Loucy (cell line): ENCODE measurements around the gene KLK15.

Source experiments
- H2AFZ ChIP-seq: fragments of 200-600 bp; sonication (generic); 2 replicates; pipeline ENCODE4 v1.6.0; 2016; ENCODE audit warnings: antibody characterized with exemption, mild to moderate bottlenecking, low read length, moderate library complexity
- H3F3A ChIP-seq: fragments of 200-600 bp; 2 replicates; pipeline ENCODE4 v1.6.0; 2016; ENCODE audit warnings: antibody characterized with exemption, low read depth, mild to moderate bottlenecking
- H3K27me3 ChIP-seq: fragments of 200-600 bp; sonication (generic); 2 replicates; pipeline ENCODE4 v1.6.1; 2014; ENCODE audit warnings: low read length, mild to moderate bottlenecking; ENCODE audit not compliant: insufficient read depth, poor library complexity, severe bottlenecking
- H3K36me3 ChIP-seq: fragments of 200-600 bp; sonication (generic); 2 replicates; pipeline ENCODE4 v1.6.1; 2016; ENCODE audit warnings: low read length; ENCODE audit not compliant: insufficient read depth
- H3K4me1 ChIP-seq: fragments of 200-600 bp; sonication (generic); 2 replicates; pipeline ENCODE4 v1.5.1; 2014; ENCODE audit warnings: low read length, mild to moderate bottlenecking; ENCODE audit not compliant: insufficient read depth, poor library complexity, severe bottlenecking
- H3K4me2 ChIP-seq: fragments of 200-600 bp; sonication (generic); 2 replicates; pipeline ENCODE4 v1.6.0; 2014; ENCODE audit warnings: antibody characterized with exemption, low read length, low read depth, mild to moderate bottlenecking; ENCODE audit not compliant: poor library complexity, severe bottlenecking
- H3K4me3 ChIP-seq: fragments of 200-600 bp; sonication (generic); 2 replicates; pipeline ENCODE4 v1.5.1; 2014; ENCODE audit warnings: low read length, mild to moderate bottlenecking, mixed read lengths; ENCODE audit not compliant: poor library complexity, severe bottlenecking
- H3K79me2 ChIP-seq: fragments of 200-600 bp; sonication (generic); 2 replicates; pipeline ENCODE4 v1.6.1; 2014; ENCODE audit warnings: low read length; ENCODE audit not compliant: insufficient read depth
- H3K9ac ChIP-seq: fragments of 200-600 bp; sonication (generic); 2 replicates; pipeline ENCODE4 v1.6.0; 2014; ENCODE audit warnings: mild to moderate bottlenecking, low read depth, low read length, moderate library complexity; ENCODE audit not compliant: poor library complexity, severe bottlenecking
- H3K9me2 ChIP-seq: fragments of 200-600 bp; sonication (generic); replicated peaks from 2 replicates; pipeline ENCODE4 v1.6.1; 2016; ENCODE audit warnings: low read depth, low read length, mixed read lengths
- H3K9me3 ChIP-seq: fragments of 200-600 bp; sonication (generic); 2 replicates; pipeline ENCODE4 v1.6.1; 2014; ENCODE audit warnings: mild to moderate bottlenecking, antibody characterized with exemption, low read length, low read depth; ENCODE audit not compliant: insufficient read depth
- H4K20me1 ChIP-seq: fragments of 200-600 bp; sonication (generic); 2 replicates; pipeline ENCODE4 v1.6.0; 2014; ENCODE audit warnings: antibody characterized with exemption, low read length, mild to moderate bottlenecking; ENCODE audit not compliant: insufficient read depth, poor library complexity, severe bottlenecking
- CTCF ChIP-seq: fragments of 200-600 bp; sonication (generic); conservative IDR thresholded peaks from 2 replicates; pipeline ENCODE4 v1.5.1; 2014; ENCODE audit warnings: mild to moderate bottlenecking, antibody characterized with exemption, low read length
- EZH2phosphoT487 ChIP-seq: fragments of 200-600 bp; IDR thresholded peaks from 2 replicates; pipeline ENCODE4 v1.6.1; 2018; ENCODE audit warnings: antibody characterized with exemption, mild to moderate bottlenecking, moderate library complexity, borderline replicate concordance

The KLK15 gene

GRCh38 chr19:50822661-50823208 is 10.6 kb downstream of the KLK15 start:
- Histone ChIP-seq H3K9ac (no peak overlapping the region), H4K20me1 (no peaks in the 10 kb centered on the region), H3K36me3 (no peaks in the 10 kb centered on the region), H2AFZ (no peak overlapping the region), H3K4me3 (no peak overlapping the region), H3K4me2 (no peak overlapping the region), H3K4me1 (no peaks in the 10 kb centered on the region), H3K79me2 (no peaks in the 10 kb centered on the region), H3K9me2 (no peaks in the 10 kb centered on the region), H3K27me3 (no peaks in the 10 kb centered on the region), H3F3A (no peaks in the 10 kb centered on the region), H3K9me3 (no peaks in the 10 kb centered on the region)
- TF ChIP-seq CTCF (no peak), EZH2phosphoT487 (no peak)

GRCh38 chr19:50821622-50822021 is 11.8 kb downstream of the KLK15 start:
- H3K4me1 ChIP-seq = no peaks in the 10 kb centered on the region

GRCh38 chr19:50821248-50821612 is 12.1 kb downstream of the KLK15 start:
- Histone ChIP-seq H3K4me1 (no peaks in the 10 kb centered on the region), H3K4me3 (no peak overlapping the region), H3K36me3 (no peaks in the 10 kb centered on the region), H3K4me2 (no peak overlapping the region), H4K20me1 (no peaks in the 10 kb centered on the region), H3K27me3 (no peaks in the 10 kb centered on the region), H3K9me3 (no peaks in the 10 kb centered on the region), H3K79me2 (no peaks in the 10 kb centered on the region), H3F3A (no peaks in the 10 kb centered on the region), H3K9ac (no peak overlapping the region), H2AFZ (peak overlapping the region; percentile 41; the same call in 1 of the 2 replicates), H3K9me2 (no peaks in the 10 kb centered on the region)
- TF ChIP-seq EZH2phosphoT487 = no peak

More at GRCh38 chr19:50821622-50822021, 11.8 kb downstream of the KLK15 start:
- H4K20me1 ChIP-seq = no peaks in the 10 kb centered on the region
- H3K9me3 ChIP-seq = no peaks in the 10 kb centered on the region
- no peaks in the 10 kb centered on the region for H3F3A ChIP-seq
- no peak overlapping the region for H3K4me3 ChIP-seq
- no peaks in the 10 kb centered on the region for H3K9me2 ChIP-seq
- H3K27me3 ChIP-seq = no peaks in the 10 kb centered on the region
- no peak for TF ChIP-seq CTCF
- no peak for TF ChIP-seq EZH2phosphoT487
- H3K36me3 ChIP-seq = no peaks in the 10 kb centered on the region
- no peak overlapping the region for H3K9ac ChIP-seq
- H3K79me2 ChIP-seq = no peaks in the 10 kb centered on the region
- no peak overlapping the region for H2AFZ ChIP-seq
- H3K4me2 ChIP-seq = no peak overlapping the region
